Naive thymus-derived CD4-positive, alpha-beta T cell (primary cell): ENCODE data around the gene SYT9. TPM values are rescaled to one million over a fixed set of nuclear protein-coding genes. Genes with fewer than 3 reads are reported as not detected.

Experiments used
- ATAC-seq: fragments of 150-1000 bp; cut with Tn5 transposase; 2 replicates; pipeline ENCODE4 v1.10.0; 2021; ENCODE audit warnings: mild to moderate bottlenecking, moderate library complexity
- CTCF ChIA-PET: fragments of 350-600 bp; sonication (Branson Sonifier 250); formaldehyde crosslinking; loops from one replicate; lab custom pipeline; 2021; ENCODE audit warnings: antibody characterized with exemption; lab: Charles Lee
- POLR2A ChIA-PET: fragments of 350-600 bp; sonication (Branson Sonifier 250); formaldehyde crosslinking; loops from one replicate; lab custom pipeline; 2021; ENCODE audit warnings: antibody characterized with exemption, inconsistent platforms; lab: Charles Lee
- DNase-seq, 9 donors: peaks; one replicate each; pipeline versions ENCODE4 v3.0.0 to v3.0.0-alpha.2; 2020 to 2022; ENCODE audit warnings: mixed read lengths in 1 of 9
- H3K27ac ChIP-seq: one replicate; pipeline ENCODE4 v1.7.0; 2013; ENCODE audit warnings: mild to moderate bottlenecking, low read depth, low read length, moderate library complexity
- H3K27me3 ChIP-seq, 2 donors: one replicate each; pipeline ENCODE4 v1.7.0; 2013; ENCODE audit warnings: low read length in 2 of 2, mild to moderate bottlenecking in 2 of 2, moderate library complexity in 2 of 2; ENCODE audit not compliant: control insufficient read depth in 2 of 2, insufficient read depth in 2 of 2
- H3K36me3 ChIP-seq, 3 experiments: 1 replicate in 2 of 3; 2 replicates in 1 of 3; pipeline ENCODE4 v1.7.0; 2013; ENCODE audit warnings: low read length in 3 of 3, mild to moderate bottlenecking in 3 of 3, moderate library complexity in 1 of 3; ENCODE audit not compliant: insufficient read depth in 3 of 3, control insufficient read depth in 2 of 3
- H3K4me1 ChIP-seq, 2 donors: one replicate each; pipeline ENCODE4 v1.7.0; 2013; ENCODE audit warnings: low read length in 2 of 2, mild to moderate bottlenecking in 2 of 2, moderate library complexity in 1 of 2; ENCODE audit not compliant: control insufficient read depth in 2 of 2, insufficient read depth in 2 of 2
- H3K4me3 ChIP-seq: 2 replicates; pipeline ENCODE4 v1.7.0; 2013; ENCODE audit warnings: mild to moderate bottlenecking, low read length
- H3K9me3 ChIP-seq, 3 experiments: 1 replicate in 2 of 3; 2 replicates in 1 of 3; pipeline ENCODE4 v1.7.0; 2013; ENCODE audit warnings: low read length in 3 of 3; ENCODE audit not compliant: control insufficient read depth in 2 of 3
- H3K27ac Mint-ChIP-seq, 9 donors: one replicate each; pipeline ENCODE4 v1.8.0; 2020 to 2022; ENCODE audit warnings: mixed read lengths in 9 of 9, mild to moderate bottlenecking in 8 of 9, moderate library complexity in 5 of 9, inconsistent platforms in 2 of 9
- H3K27me3 Mint-ChIP-seq, 5 donors: one replicate each; pipeline ENCODE4 v1.8.0; 2021 to 2022; ENCODE audit warnings: mixed read lengths in 5 of 5, mild to moderate bottlenecking in 1 of 5
- H3K36me3 Mint-ChIP-seq, 5 donors: one replicate each; pipeline ENCODE4 v1.8.0; 2020 to 2022; ENCODE audit warnings: mixed read lengths in 5 of 5, mild to moderate bottlenecking in 3 of 5, inconsistent platforms in 1 of 5
- H3K4me1 Mint-ChIP-seq, 7 donors: one replicate each; pipeline ENCODE4 v1.8.0; 2020 to 2022; ENCODE audit warnings: mixed read lengths in 7 of 7, mild to moderate bottlenecking in 3 of 7, inconsistent platforms in 1 of 7
- H3K4me3 Mint-ChIP-seq, 10 donors: one replicate each; pipeline ENCODE4 v1.8.0; 2020 to 2022; ENCODE audit warnings: mild to moderate bottlenecking in 10 of 10, mixed read lengths in 10 of 10, moderate library complexity in 6 of 10, inconsistent platforms in 2 of 10
- H3K9me3 Mint-ChIP-seq, 11 donors: one replicate each; pipeline ENCODE4 v1.8.0; 2020 to 2022; ENCODE audit warnings: mixed read lengths in 11 of 11, mild to moderate bottlenecking in 4 of 11, inconsistent platforms in 1 of 11, moderate library complexity in 1 of 11
- intact Hi-C, 2 donors: fragments of 100-400 bp; cut with micrococcal nuclease; formaldehyde crosslinking; loops; one replicate each; pipeline ENCODE4 v1.15.1; 2023
- polyA plus RNA-seq, 2 donors: library from polyadenylated mRNA; unstranded; fragments of 300-500 nt; fragmentation: Illumina TruSeq; gene quantifications; one replicate each; pipeline ENCODE4 v1.2.3, GENCODE V29; 2021
- total RNA-seq, 6 experiments: library from RNA in 5 of 6; stranded (reverse) in 5 of 6; gene quantifications; 1 replicate in 5 of 6; 2 replicates in 1 of 6; pipeline ENCODE4 v1.2.3 and lab custom pipeline; 2021 to 2026

Gene SYT9
- total and polyA plus RNA-seq, 7 experiments from 2014 or later = 0.06 to 0.10 TPM; not detected in 5

- peaks cover 0 to 10% of the 10 kb centered on the region in 2 donors for H3K4me1 ChIP-seq
- H3K36me3 Mint-ChIP-seq = no peaks in the 10 kb centered on the region
- H3K27ac ChIP-seq = no peak overlapping the region
- CTCF ChIA-PET = no interaction called here
- peaks cover 6 to 23% (median 22%) of the 10 kb centered on the region in 7 donors for H3K4me1 Mint-ChIP-seq
- intact Hi-C loops = no loop called here
- H3K27me3 Mint-ChIP-seq = peaks cover 0 to 8% (median 0%) of the 10 kb centered on the region in 5 donors
- H3K9me3 Mint-ChIP-seq = no peaks in the 10 kb centered on the region
- no peaks in the 10 kb centered on the region for H3K9me3 ChIP-seq
- no peak overlapping the region for H3K27ac Mint-ChIP-seq
- no peaks in the 10 kb centered on the region for H3K27me3 ChIP-seq
- POLR2A ChIA-PET = interaction anchor here (0.9 kb wide), 1 partner anchor 117 kb away, joined by 3 read pairs; no protein-coding TSS in a partner anchor
- no peak overlapping the region for H3K4me3 Mint-ChIP-seq
- H3K4me3 ChIP-seq = no peak overlapping the region
- DNase-seq = no peak
- ATAC-seq = no peak
- H3K36me3 ChIP-seq = no peaks in the 10 kb centered on the region
These were observed 172.2 kb downstream of the SYT9 start for GRCh38 chr11:7423946-7424345.

GRCh38 chr11:7427733-7428132, 176.0 kb downstream of the SYT9 start:
- Histone ChIP-seq H3K36me3 (no peaks in the 10 kb centered on the region), H3K4me1 (peaks cover 0 to 8% of the 10 kb centered on the region in 2 donors), H3K27me3 (no peaks in the 10 kb centered on the region), H3K27ac (no peak overlapping the region), H3K9me3 (no peaks in the 10 kb centered on the region), H3K4me3 (no peak overlapping the region)
- H3K4me1 Mint-ChIP-seq = peaks cover 4 to 13% (median 8%) of the 10 kb centered on the region in 7 donors
- POLR2A ChIA-PET = no interaction called here
- H3K27me3 Mint-ChIP-seq = peaks cover 0 to 8% (median 0%) of the 10 kb centered on the region in 5 donors
- no peak for DNase-seq
- no peak overlapping the region for H3K27ac Mint-ChIP-seq
- CTCF ChIA-PET = no interaction called here
- intact Hi-C loops = no loop called here
- H3K9me3 Mint-ChIP-seq = peaks cover 0 to 5% (median 0%) of the 10 kb centered on the region in 11 donors
- H3K36me3 Mint-ChIP-seq = peaks cover 0 to 6% (median 0%) of the 10 kb centered on the region in 5 donors
- H3K4me3 Mint-ChIP-seq = no peak overlapping the region
- ATAC-seq = no peak

GRCh38 chr11:7428196-7428595, 176.5 kb downstream of the SYT9 start:
- H3K4me3 Mint-ChIP-seq = no peak overlapping the region
- peaks cover 0 to 8% (median 0%) of the 10 kb centered on the region in 5 donors for H3K27me3 Mint-ChIP-seq
- H3K36me3 Mint-ChIP-seq = peaks cover 0 to 6% (median 0%) of the 10 kb centered on the region in 5 donors
- ChIA-PET POLR2A (no interaction called here), CTCF (interaction anchor here (1.5 kb wide), 1 partner anchor 14 kb away, joined by 3 read pairs; no protein-coding TSS in a partner anchor)
- H3K9me3 Mint-ChIP-seq = peaks cover 0 to 5% (median 0%) of the 10 kb centered on the region in 11 donors
- Histone ChIP-seq H3K36me3 (no peaks in the 10 kb centered on the region), H3K9me3 (no peaks in the 10 kb centered on the region), H3K4me1 (peaks cover 0 to 3% of the 10 kb centered on the region in 2 donors), H3K27ac (no peak overlapping the region), H3K27me3 (no peaks in the 10 kb centered on the region), H3K4me3 (no peak overlapping the region)
- peaks cover under 1 to 9% (median 4%) of the 10 kb centered on the region in 7 donors for H3K4me1 Mint-ChIP-seq
- ATAC-seq (no peak), DNase-seq (no peak)
- H3K27ac Mint-ChIP-seq = no peak overlapping the region
- intact Hi-C loops = no loop called here

- H3K27me3 Mint-ChIP-seq = peaks cover 0 to 8% (median 0%) of the 10 kb centered on the region in 5 donors
- peaks cover 0 to 5% (median 0%) of the 10 kb centered on the region in 11 donors for H3K9me3 Mint-ChIP-seq
- no peak overlapping the region for H3K4me3 Mint-ChIP-seq
- Histone ChIP-seq H3K4me3 (no peak overlapping the region), H3K4me1 (no peaks in the 10 kb centered on the region), H3K36me3 (no peaks in the 10 kb centered on the region), H3K27ac (no peak overlapping the region), H3K27me3 (no peaks in the 10 kb centered on the region), H3K9me3 (no peaks in the 10 kb centered on the region)
- ChIA-PET CTCF (no interaction called here), POLR2A (no interaction called here)
- no peak overlapping the region for H3K27ac Mint-ChIP-seq
- H3K4me1 Mint-ChIP-seq = no peaks in the 10 kb centered on the region
- ATAC-seq (no peak), DNase-seq (no peak)
- intact Hi-C loops = no loop called here
- H3K36me3 Mint-ChIP-seq = peaks cover 0 to 11% (median 0%) of the 10 kb centered on the region in 5 donors
These were observed 178.8 kb downstream of the SYT9 start for GRCh38 chr11:7430496-7430895.

- Histone ChIP-seq H3K27me3 (no peaks in the 10 kb centered on the region), H3K4me3 (no peak overlapping the region), H3K4me1 (peaks cover 11 to 16% of the 10 kb centered on the region in 2 donors), H3K9me3 (no peaks in the 10 kb centered on the region), H3K27ac (no peak overlapping the region), H3K36me3 (no peaks in the 10 kb centered on the region)
- Mint-ChIP-seq H3K4me1 (peaks cover 9 to 22% (median 14%) of the 10 kb centered on the region in 7 donors), H3K27me3 (no peaks in the 10 kb centered on the region), H3K9me3 (peaks cover 0 to 5% (median 0%) of the 10 kb centered on the region in 11 donors), H3K4me3 (no peak overlapping the region), H3K36me3 (peaks cover 0 to 18% (median 3%) of the 10 kb centered on the region in 5 donors), H3K27ac (peak overlapping the region in 1 of 9 donors; percentile 62)
- intact Hi-C loops = no loop called here
- ChIA-PET POLR2A (no interaction called here), CTCF (interaction anchor here (1.6 kb wide), 1 partner anchor 11 kb away, joined by 4 read pairs; no protein-coding TSS in a partner anchor)
- DNase-seq (no peak), ATAC-seq (no peak)
These were observed 183.5 kb downstream of the SYT9 start for GRCh38 chr11:7435176-7435575.

GRCh38 chr11:7436146-7436545, 184.4 kb downstream of the SYT9 start:
- Mint-ChIP-seq H3K27me3 (no peaks in the 10 kb centered on the region), H3K9me3 (peaks cover 0 to 2% (median 0%) of the 10 kb centered on the region in 11 donors), H3K27ac (peak overlapping the region; percentile 17 to 82 (median 62)), H3K36me3 (peaks cover 0 to 18% (median 3%) of the 10 kb centered on the region in 5 donors), H3K4me1 (peaks cover 9 to 22% (median 14%) of the 10 kb centered on the region in 7 donors), H3K4me3 (peak overlapping the region in 8 of 10 donors; percentile 19 to 64 (median 51))
- ATAC-seq (no peak), DNase-seq (no peak)
- Histone ChIP-seq H3K9me3 (no peaks in the 10 kb centered on the region), H3K4me1 (peaks cover 11 to 16% of the 10 kb centered on the region in 2 donors), H3K27me3 (no peaks in the 10 kb centered on the region), H3K27ac (no peak overlapping the region), H3K36me3 (no peaks in the 10 kb centered on the region), H3K4me3 (no peak overlapping the region)
- CTCF ChIA-PET = interaction anchor here (1.6 kb wide), 1 partner anchor 10 kb away, joined by 4 read pairs; no protein-coding TSS in a partner anchor
- intact Hi-C loops = no loop called here
- POLR2A ChIA-PET = no interaction called here
